Measurements from ENCODE around the gene UBE2G2.

Gene UBE2G2

DNA sequence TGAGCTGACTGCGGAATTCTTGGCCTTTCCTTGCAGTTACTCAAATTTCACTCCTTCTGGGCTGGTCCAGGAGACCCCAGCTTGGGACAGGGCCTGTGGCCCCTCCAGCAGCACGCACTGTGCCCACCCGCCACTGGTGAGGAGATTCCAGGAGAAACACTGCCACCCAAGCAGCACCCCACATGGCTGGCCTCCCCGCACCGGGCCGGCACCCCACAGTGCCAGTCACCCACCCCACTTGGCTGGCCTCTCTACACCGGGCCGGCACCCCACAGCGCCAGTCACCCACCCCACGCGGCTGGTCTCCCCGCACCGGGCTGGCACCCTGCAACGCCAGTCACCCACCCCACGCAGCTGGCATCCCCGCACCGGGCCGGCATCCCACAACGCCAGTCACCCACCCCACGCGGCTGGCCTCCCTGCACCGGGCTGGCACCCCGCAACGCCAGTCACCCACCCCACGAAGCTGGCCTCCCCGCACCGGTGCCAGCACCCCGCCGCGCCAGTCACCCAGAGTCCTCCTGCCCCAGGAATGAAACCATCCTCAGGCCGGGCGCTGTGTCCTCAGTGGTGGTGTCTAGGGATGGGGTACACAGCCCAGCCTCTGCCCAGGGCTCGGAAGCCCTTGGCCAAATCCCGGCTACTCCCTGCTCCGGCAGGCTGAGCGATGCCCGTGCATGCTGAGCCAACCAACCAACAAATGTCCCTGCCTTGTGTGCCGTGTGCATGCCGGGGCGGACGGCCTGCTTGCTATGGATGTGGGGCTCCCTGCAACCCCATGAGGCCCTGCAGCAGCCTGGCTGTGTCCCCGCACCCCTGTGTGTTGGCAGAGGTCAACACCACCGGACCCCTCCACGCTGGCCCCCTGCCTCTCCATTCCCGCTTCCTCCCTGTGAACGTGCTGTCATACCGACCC lies 51.6 kb downstream of the UBE2G2 start:
- no peak for DNase-seq (ENCODE audit: low read depth in 2 of 2)

GRCh38 chr21:44749116-44749758 lies 52.4 kb downstream of the UBE2G2 start:
- DNase-seq (ENCODE audit: low read depth in 2 of 2): no peak

DNA sequence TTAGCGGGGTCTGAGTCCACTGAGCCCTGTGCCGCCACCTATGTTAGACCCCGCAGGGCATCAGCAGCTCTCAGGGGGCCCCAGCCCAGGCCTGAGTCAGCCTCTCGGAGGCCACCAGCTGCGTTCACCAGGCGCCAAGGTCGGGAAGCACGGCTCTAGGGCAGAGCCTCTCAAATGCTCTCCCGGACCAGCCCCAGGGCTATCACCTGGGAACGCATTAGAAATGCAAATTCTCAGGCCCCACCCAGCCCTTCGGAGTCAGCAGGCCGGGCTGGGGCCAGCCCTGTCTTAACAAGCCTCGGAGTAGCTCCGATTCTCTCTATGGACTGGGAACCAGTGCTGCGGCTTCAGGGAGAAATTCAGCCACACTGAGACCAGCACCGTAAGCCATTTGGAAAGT lies 53.0 kb downstream of the UBE2G2 start:
- DNase-seq (ENCODE audit: low read depth in 2 of 2): no peak

DNA sequence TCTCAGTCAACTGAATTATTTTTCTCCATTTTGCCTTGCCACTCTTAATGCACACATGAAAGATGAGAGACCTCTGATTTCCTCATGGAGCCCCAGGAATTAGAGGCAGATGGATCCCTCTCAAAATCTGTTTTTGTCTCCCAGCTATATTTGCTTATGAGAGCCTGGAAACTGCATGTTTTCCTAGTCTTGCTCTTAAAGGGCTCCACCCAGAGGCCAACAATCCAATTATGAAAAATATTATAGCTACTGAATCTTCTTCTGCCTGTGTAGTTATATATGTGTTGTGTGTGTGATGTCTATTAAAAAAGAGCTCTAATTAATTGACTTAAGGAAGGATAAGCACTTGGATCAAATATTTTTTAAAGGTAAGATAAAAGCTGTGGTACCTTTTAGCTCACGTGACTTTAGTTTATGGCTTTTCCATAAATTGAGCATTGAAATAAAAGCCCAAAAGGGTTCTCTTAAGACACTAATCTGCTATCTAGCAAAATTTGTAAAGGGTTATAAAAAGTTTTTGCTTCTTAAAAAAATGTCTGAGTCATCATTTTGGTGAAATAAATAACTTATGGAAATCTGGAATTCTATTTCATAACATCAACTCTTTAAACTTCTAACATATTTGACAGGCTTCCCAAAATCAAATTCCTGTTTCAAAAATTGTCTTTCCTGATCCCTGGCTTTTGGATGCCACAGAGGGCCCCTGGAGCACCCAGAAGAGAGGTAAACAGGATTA lies 59.0 kb downstream of the UBE2G2 start:
- no peak for DNase-seq (ENCODE audit: low read depth in 2 of 2)

DNA sequence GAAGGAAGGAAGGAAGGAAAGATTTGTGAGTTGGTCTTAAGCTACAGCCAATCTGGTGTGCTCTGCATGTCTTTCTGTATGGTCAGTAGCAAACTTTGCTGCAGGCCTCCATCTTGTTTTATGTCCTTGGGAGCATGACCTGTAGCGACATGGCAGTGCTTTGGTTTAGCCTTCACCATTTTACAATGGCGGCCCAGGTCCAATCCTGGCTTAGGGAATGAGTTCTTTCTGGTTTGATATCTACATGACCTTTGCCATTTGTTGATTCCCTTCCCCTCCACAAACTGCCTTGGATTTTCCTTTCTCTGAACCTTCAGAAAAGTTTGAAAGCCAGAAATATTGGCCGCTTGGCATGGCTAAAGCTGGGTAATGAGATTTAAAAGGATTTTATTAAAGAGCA lies 59.7 kb downstream of the UBE2G2 start:
- no peak for DNase-seq (ENCODE audit: low read depth in 2 of 2)

- DNase-seq (ENCODE audit: low read depth in 2 of 2): no peak
These were observed 60.9 kb downstream of the UBE2G2 start for GRCh38 chr21:44740742-44741141.

DNA sequence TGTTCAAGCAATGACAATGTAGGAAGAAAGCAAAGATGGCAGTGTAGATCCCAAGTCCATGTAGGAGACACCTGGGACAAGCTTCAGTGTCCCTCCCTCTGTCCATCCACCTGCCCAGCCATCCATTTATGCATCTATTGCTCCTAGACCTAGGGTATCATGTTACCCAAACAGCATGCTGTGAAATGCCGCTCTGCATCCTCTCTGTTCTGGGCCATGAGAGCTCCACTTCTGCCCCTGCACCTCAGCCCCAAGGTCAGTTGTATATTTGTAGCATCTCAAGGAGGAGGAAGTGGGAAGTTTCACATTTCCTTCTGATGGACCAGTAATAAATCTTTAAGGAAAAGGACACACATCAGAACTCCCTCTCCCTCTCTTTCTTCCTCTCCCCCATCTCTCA lies 62.3 kb downstream of the UBE2G2 start:
- DNase-seq (ENCODE audit: low read depth in 2 of 2): no peak

DNA sequence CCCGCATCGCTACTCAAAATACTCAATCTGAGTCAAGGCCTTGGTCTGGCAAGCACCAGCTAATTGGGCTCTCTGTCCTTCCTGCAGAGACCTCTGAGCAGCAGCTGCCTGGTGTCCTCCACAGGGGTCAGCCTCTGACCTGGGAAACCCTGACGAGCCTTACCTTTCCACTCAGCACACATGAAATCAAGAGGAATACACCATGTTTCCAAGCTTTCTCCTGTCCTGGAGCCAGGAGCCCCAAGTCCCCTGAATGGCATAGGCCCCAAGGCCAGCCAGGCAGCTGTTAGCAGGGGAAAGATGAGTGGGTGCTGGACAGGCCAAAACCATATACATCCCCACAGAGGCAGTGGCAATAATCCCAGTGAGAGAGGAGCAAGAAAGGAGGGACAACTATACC lies 63.0 kb downstream of the UBE2G2 start:
- no peak for DNase-seq (ENCODE audit: low read depth in 2 of 2)

- DNase-seq (ENCODE audit: low read depth in 2 of 2): no peak
These were observed 63.8 kb downstream of the UBE2G2 start for GRCh38 chr21:44737706-44738354.

GRCh38 chr21:44736291-44737004 lies 65.2 kb downstream of the UBE2G2 start:
- DNase-seq (ENCODE audit: low read depth in 2 of 2): no peak

DNA sequence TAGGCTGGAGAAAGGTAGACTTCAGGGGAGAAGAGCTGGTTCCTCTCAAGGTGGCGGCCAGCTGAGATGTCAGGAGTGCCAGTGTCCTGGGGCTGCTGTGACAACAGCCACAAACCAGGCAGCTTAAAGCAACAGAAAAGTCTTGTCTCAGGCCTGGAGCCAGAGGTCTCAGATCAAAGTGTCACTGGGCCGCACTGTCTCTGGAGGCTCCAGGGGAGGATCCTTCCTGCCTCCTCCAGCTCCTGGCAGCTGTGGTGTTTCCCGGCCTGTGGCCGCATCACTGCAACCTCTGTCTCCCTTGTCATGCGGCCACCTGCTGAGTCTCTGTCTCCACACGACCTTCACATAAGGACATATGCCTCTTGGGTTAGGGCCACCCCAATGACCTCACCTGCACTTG lies 65.8 kb downstream of the UBE2G2 start:
- no peak for DNase-seq (ENCODE audit: low read depth in 2 of 2)

GRCh38 chr21:44734841-44735240 lies 66.8 kb downstream of the UBE2G2 start:
- no peak for DNase-seq (ENCODE audit: low read depth in 2 of 2)

- no peak for DNase-seq (ENCODE audit: low read depth in 2 of 2)
These were observed 67.4 kb downstream of the UBE2G2 start for GRCh38 chr21:44734026-44734745.

DNA sequence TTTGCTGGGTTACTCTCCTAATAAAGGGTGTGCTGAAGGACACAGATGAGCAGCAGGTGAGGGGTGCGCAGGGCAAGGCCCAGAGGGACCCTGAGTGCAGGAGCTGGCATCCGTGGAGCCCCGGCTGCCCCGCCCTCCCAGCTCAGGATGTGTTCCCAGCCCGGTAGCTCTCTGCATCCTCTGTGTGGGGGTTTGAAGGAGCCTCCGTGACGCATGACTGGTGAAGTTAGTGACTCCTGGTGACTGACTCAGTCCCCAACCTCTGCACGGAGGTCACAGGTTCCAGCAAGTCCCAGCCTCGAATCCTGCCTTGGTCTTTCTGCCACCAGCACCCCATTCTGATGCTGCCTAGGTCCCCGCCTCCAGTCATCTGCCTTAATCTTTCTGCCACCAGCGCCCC lies 68.7 kb downstream of the UBE2G2 start:
- DNase-seq (ENCODE audit: low read depth in 2 of 2): no peak

- DNase-seq (ENCODE audit: low read depth in 2 of 2): no peak
These were observed 69.4 kb downstream of the UBE2G2 start for GRCh38 chr21:44732263-44732662.

GRCh38 chr21:44730951-44731579 lies 70.6 kb downstream of the UBE2G2 start:
- DNase-seq (ENCODE audit: low read depth in 2 of 2): no peak

GRCh38 chr21:44730028-44730395 lies 71.6 kb downstream of the UBE2G2 start:
- no peak for DNase-seq (ENCODE audit: low read depth in 2 of 2)

DNA sequence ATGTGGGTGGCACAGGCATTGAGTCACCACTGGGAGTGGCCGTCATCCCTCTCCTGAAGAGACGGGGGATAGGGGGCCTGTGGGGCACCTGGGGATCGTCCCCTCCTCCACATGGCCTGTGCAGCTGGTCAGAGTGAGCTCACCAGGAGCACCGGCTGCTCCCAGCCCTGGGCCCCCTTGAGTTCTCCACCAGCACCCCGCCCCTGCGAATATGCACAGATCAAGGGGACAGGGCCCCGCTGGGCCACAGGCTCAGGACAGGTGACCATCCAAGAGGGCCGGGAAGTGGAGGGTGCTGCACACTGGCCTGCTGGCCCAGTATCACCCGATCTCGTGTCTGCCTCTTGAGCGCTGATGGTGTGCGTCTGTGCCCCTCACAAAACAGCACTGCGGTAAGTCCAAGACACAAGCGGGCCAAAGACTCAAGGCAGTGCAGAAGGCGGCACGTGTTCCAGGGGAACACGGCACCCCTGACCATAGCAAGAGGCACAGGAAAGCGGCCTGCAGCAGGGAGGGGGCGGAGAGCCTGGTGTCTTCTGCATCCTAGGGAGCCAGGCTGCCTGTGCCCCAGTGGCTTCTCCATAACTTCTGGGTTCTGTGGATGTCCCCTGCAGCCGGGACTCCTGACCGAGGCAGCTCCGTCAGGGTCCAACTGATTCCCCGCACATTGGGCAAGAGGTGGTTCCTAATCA lies 72.1 kb downstream of the UBE2G2 start:
- no peak for DNase-seq (ENCODE audit: low read depth in 2 of 2)

DNA sequence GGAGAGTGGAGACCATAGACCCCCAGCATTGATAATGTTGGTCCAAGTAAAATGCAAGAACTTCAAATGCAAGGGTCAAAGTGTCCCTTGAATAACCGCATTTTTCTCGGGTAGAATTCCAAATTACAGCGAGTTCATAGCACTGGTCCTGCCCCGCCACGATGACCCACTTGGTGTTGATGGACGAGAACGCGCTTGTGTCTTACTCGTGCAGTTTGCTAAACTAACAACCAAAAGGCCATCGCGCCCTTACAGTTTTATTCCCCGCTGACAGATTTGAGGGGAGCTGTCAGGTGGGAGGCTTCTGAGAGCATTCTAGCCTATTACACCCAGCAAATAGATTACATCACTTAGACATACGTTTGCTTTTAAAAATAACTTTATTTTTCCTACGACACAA lies 72.9 kb downstream of the UBE2G2 start:
- no peak for DNase-seq (ENCODE audit: low read depth in 2 of 2)

- no peak for DNase-seq (ENCODE audit: low read depth in 2 of 2)
These were observed 73.9 kb downstream of the UBE2G2 start for GRCh38 chr21:44727757-44728156.
